Gastroesophageal sphincter (tissue), 4 donors: ENCODE data around the gene EME1. TPM values are rescaled to one million over a fixed set of nuclear protein-coding genes. Genes with fewer than 3 reads are reported as not detected.
A peak's percentile ranks its signal among the peaks of the same experiment; 100 is the strongest.
"Not testable (repeated sequence)": the region's sequence is repeated elsewhere in the genome, so short reads cannot be mapped to it uniquely, and the experiment has no call there.

Source experiments
- ATAC-seq: fragments of 150-250 bp; one replicate; pipeline ENCODE4 v1.9.1; 2016; ENCODE audit warnings: mild to moderate bottlenecking, moderate library complexity
- H3K27ac ChIP-seq, 4 donors: fragments of 200-600 bp; sonication (generic) in 3 of 4; 1 replicate in 3 of 4; 2 replicates in 1 of 4; pipeline ENCODE4 v1.5.1; 2016 to 2019
- H3K27me3 ChIP-seq: fragments of 200-600 bp; sonication (generic); one replicate; pipeline ENCODE4 v1.5.1; 2019
- H3K36me3 ChIP-seq, 2 donors: fragments of 200-600 bp; sonication (generic); one replicate each; pipeline ENCODE4 v1.5.1; 2019; ENCODE audit warnings: control low read depth in 1 of 2
- H3K4me1 ChIP-seq, 3 donors: fragments of 200-600 bp; sonication (generic); 1 replicate in 2 of 3; 2 replicates in 1 of 3; pipeline ENCODE4 v1.5.1; 2016 to 2019; ENCODE audit warnings: control low read depth in 2 of 3
- H3K4me3 ChIP-seq, 2 donors: fragments of 200-600 bp; sonication (generic); one replicate each; pipeline ENCODE4 v1.5.1; 2019; ENCODE audit warnings: mild to moderate bottlenecking in 1 of 2, moderate library complexity in 1 of 2
- H3K9me3 ChIP-seq, 3 donors: fragments of 200-600 bp; sonication (generic); one replicate each; pipeline ENCODE4 v1.5.1; 2017 to 2019; ENCODE audit warnings: control low read depth in 2 of 3
- EP300 ChIP-seq: sonication (generic); formaldehyde crosslinking; IDR thresholded peaks from one replicate; pipeline ENCODE4 v1.6.1; 2017; ENCODE audit warnings: antibody characterized with exemption, mild to moderate bottlenecking
- POLR2A ChIP-seq, 2 donors: fragments of 450-650 bp; IDR thresholded peaks; one replicate each; pipeline ENCODE4 v1.6.1; 2017; ENCODE audit warnings: antibody characterized with exemption in 2 of 2, mild to moderate bottlenecking in 2 of 2, moderate library complexity in 1 of 2
- POLR2AphosphoS5 ChIP-seq: sonication (generic); formaldehyde crosslinking; IDR thresholded peaks from one replicate; pipeline ENCODE4 v1.6.1; 2017; ENCODE audit warnings: antibody characterized with exemption
- WGBS, 2 donors: methylation state at CpG; one replicate each; pipeline ENCODE4 v1.1.5; 2018; ENCODE audit warnings: low coverage in 1 of 2; 5-methylcytosine and 5-hydroxymethylcytosine counted together
- total RNA-seq, 4 donors: library from RNA; depleted of rRNA; stranded (reverse); fragments of >200 nt; gene quantifications; one replicate each; pipeline ENCODE4 v1.1.0, GENCODE V29; 2016
- TF ChIP-seq, protein P1 (sequence below), 4 experiments: fragments of 200-600 bp in 2 of 4; fragments of 450-650 bp in 2 of 4; sonication (generic) in 1 of 4; IDR thresholded peaks; one replicate each; pipeline ENCODE4 v1.5.1; 2017 to 2019; ENCODE audit warnings: antibody characterized with exemption in 4 of 4, mild to moderate bottlenecking in 2 of 4, moderate library complexity in 2 of 4

EME1 gene
- total RNA-seq, 4 donors from 2014 or later = 0.54 TPM; not detected in 3

DNA sequence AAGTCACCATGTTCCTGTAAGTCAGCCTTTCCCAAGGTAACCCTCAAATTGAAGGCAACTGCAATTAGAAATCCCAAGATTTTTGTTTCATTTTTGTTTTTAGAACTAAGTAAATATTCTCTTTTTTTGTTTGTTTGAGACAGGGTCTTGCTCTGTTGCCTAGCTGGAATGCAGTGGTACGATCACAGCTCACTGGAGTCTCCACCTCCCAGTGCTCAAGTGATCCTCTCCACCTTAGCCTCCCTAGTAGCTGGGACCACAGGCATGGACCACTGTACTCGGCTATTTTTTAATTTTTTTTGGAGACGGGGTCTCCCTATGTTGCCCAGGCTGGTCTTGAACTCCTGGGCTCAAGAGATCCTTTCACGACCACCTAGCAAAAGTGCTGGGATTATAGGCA is 34.9 kb downstream of the EME1 start:
- no peaks in the 10 kb centered on the region for H3K4me1 ChIP-seq
- TF ChIP-seq, protein P1, sequence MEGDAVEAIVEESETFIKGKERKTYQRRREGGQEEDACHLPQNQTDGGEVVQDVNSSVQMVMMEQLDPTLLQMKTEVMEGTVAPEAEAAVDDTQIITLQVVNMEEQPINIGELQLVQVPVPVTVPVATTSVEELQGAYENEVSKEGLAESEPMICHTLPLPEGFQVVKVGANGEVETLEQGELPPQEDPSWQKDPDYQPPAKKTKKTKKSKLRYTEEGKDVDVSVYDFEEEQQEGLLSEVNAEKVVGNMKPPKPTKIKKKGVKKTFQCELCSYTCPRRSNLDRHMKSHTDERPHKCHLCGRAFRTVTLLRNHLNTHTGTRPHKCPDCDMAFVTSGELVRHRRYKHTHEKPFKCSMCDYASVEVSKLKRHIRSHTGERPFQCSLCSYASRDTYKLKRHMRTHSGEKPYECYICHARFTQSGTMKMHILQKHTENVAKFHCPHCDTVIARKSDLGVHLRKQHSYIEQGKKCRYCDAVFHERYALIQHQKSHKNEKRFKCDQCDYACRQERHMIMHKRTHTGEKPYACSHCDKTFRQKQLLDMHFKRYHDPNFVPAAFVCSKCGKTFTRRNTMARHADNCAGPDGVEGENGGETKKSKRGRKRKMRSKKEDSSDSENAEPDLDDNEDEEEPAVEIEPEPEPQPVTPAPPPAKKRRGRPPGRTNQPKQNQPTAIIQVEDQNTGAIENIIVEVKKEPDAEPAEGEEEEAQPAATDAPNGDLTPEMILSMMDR (IDR thresholded peaks at IDR 0.05) = no peak
- TF ChIP-seq EP300 = no peak
- no peak for TF ChIP-seq POLR2AphosphoS5
- no peak for TF ChIP-seq POLR2A (IDR thresholded peaks at IDR 0.05)
- H3K4me3 ChIP-seq = no peak overlapping the region
- 63 to 85% methylated on average over 3 of the region's 4 CpGs for WGBS, 2 donors
- no peaks in the 10 kb centered on the region for H3K36me3 ChIP-seq
- no peak for ATAC-seq
- no peaks in the 10 kb centered on the region for H3K9me3 ChIP-seq
- peaks cover 19% of the 10 kb centered on the region for H3K27me3 ChIP-seq
- no peak overlapping the region for H3K27ac ChIP-seq

DNA sequence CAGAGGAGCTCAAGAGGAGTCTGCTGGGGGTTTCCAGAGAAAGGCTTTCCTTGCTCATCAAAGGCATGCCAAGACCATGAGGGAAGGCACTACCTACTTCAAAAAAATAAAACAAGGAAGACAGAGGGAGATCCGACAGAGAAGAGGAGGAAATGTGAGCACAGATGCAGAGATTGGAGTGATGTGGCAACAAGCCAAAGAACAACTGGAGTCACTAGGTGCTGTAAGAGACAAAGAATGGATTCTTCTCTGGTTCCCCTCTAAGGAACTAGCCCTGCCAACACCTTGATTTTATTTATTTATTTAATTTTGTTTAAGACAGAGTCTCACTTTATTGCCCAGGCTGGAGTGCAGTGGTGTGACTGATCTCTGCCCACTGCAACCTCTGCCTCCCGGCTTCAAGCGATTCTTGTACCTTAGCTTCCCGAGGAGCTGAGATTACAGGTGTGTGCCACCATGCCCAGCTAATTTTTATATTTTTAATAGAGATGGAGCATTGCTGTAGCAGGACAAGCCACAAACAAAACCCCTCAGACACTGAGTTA is 39.2 kb downstream of the EME1 start:
- ATAC-seq = no peak

DNA sequence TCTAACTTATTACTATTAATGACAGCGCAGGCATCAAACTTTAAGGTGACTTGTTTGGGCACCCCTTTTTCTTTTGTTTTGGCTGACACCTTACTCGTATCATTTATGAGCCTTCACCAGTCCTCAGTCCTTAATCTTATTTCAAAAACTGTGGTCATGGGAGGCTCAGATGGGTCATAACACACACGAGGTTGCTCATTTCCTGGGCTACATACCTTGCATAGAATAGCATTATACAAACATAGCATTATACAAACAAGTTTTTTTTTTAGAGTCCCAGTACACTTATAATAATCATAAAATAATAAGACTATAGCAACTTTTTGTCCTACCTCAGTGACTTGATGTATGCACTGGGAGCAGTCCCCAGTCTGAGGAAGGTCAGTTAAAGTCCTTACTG is 41.8 kb downstream of the EME1 start:
- Histone ChIP-seq H3K36me3 (no peaks in the 10 kb centered on the region), H3K27ac (no peak overlapping the region), H3K9me3 (no peaks in the 10 kb centered on the region), H3K4me1 (no peaks in the 10 kb centered on the region), H3K4me3 (no peak overlapping the region), H3K27me3 (no peaks in the 10 kb centered on the region)
- TF ChIP-seq EP300 (no peak), POLR2A (IDR thresholded peaks at IDR 0.05) (no peak), POLR2AphosphoS5 (no peak)
- TF ChIP-seq, protein P1 (IDR thresholded peaks at IDR 0.05) = no peak
- WGBS, 2 donors = 67 to 69% methylated on average over 3 of the region's 3 CpGs
- no peak for ATAC-seq

More for the DNA sequence above, 39.2 kb downstream of the EME1 start:
- TF ChIP-seq POLR2A (IDR thresholded peaks at IDR 0.05) (no peak), POLR2AphosphoS5 (no peak), EP300 (no peak)
- TF ChIP-seq, protein P1 (IDR thresholded peaks at IDR 0.05) = no peak
- Histone ChIP-seq H3K27me3 (no peaks in the 10 kb centered on the region), H3K4me3 (no peak overlapping the region), H3K9me3 (no peaks in the 10 kb centered on the region), H3K4me1 (no peaks in the 10 kb centered on the region), H3K27ac (no peak overlapping the region), H3K36me3 (no peaks in the 10 kb centered on the region)
- 44 to 83% methylated on average over 1 of the region's 4 CpGs for WGBS, 2 donors

- H3K27me3 ChIP-seq, ATAC-seq, H3K9me3 ChIP-seq, H3K36me3 ChIP-seq, H3K4me3 ChIP-seq, H3K27ac ChIP-seq: not testable (repeated sequence)
- peaks cover 0 to 18% (median 0%) of the 10 kb centered on the region in 3 donors for H3K4me1 ChIP-seq
- WGBS, 2 donors = 62 to 88% methylated on average over 3 of the region's 10 CpGs
Observed at GRCh38 chr17:50419577-50419976, 46.5 kb downstream of the EME1 start.

DNA sequence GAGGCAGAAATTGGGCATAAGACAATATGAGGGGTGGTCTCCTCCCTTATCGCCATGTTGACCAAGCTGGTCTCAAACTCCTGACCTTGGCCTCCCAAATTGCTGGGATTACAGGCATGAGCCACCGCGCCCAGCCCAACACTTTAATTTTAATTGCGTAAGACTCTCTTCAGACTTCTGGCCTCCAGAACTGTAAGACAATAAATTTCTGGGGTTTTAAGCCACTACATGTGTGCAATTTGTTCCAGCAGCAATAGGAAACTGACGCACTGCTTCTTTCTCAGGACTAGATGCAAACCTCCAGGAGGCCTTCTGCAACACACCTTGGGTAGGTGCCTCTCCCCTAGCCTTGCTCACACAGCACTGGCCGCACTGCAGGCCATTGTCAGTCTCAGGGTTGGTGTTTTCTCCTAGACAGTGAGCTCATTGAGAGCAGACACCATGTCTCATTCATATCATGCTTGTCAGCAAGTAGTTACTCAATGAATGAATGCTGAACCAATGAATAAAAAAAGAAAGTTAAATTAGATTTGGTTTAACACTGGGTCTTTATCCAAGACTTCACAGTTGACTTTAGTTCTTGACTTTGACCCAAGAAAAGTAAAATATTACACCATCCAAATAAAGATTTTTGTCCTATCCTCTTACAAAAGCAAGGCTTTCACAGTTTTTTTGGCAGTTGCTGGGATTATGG is 47.5 kb downstream of the EME1 start:
- Histone ChIP-seq H3K27ac (peak overlapping the region in 2 of 4 donors; percentile 22 to 54), H3K4me3 (no peak overlapping the region), H3K36me3 (no peaks in the 10 kb centered on the region), H3K9me3 (no peaks in the 10 kb centered on the region), H3K27me3 (no peaks in the 10 kb centered on the region), H3K4me1 (peaks cover 0 to 28% (median 0%) of the 10 kb centered on the region in 3 donors)
- no peak for TF ChIP-seq POLR2AphosphoS5
- TF ChIP-seq, protein P1 (IDR thresholded peaks at IDR 0.05) = no peak
- 88 to 100% methylated on average over 1 to 2 of the region's 6 CpGs for WGBS, 2 donors
- peak; percentile 5 for ATAC-seq
